Central memory CD8-positive, alpha-beta T cell (primary cell): ENCODE measurements around the gene LEF1.

Experiments used
- ATAC-seq: fragments of 150-1000 bp; cut with Tn5 transposase; replicated peaks from 2 replicates; pipeline ENCODE4 v1.10.0; 2022; ENCODE audit warnings: mild to moderate bottlenecking, moderate FRiP score, moderate number of reproducible peaks; ENCODE audit not compliant: poor library complexity, severe bottlenecking; ENCODE audit errors: extremely low read depth
- DNase-seq, 2 donors: peaks; one replicate each; pipeline ENCODE4 v3.0.0; 2021; ENCODE audit warnings: low spot score in 2 of 2
- H3K27ac Mint-ChIP-seq: one replicate; pipeline ENCODE4 v1.8.0; 2022; ENCODE audit warnings: low read depth, mild to moderate bottlenecking, moderate library complexity, mixed read lengths
- H3K27me3 Mint-ChIP-seq: one replicate; pipeline ENCODE4 v1.8.0; 2022; ENCODE audit warnings: mixed read lengths
- H3K36me3 Mint-ChIP-seq: one replicate; pipeline ENCODE4 v1.8.0; 2022; ENCODE audit warnings: mild to moderate bottlenecking, moderate library complexity, mixed read lengths; ENCODE audit not compliant: insufficient read depth
- H3K4me1 Mint-ChIP-seq: one replicate; pipeline ENCODE4 v1.8.0; 2022; ENCODE audit warnings: mixed read lengths
- H3K4me3 Mint-ChIP-seq: one replicate; pipeline ENCODE4 v1.8.0; 2022; ENCODE audit warnings: mild to moderate bottlenecking, moderate library complexity, mixed read lengths
- H3K9me3 Mint-ChIP-seq: one replicate; pipeline ENCODE4 v1.8.0; 2022; ENCODE audit warnings: mixed read lengths

LEF1 gene

DNA sequence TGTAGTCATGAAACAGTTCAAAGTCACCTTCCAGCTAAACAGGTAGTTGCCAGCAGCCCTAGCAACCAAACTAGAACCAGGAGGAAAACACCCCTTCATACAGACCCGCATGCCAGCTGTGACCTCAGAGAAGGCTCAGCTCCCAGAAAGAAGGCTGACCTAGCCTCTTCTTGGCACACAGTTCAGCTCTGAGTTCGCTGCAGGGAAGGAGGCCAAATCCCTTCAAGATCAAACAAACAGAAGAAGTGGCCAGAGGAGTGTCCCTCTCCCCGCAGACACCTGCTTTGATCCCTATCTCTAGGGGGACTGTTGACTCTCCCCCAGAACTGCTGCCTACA is 123.1 kb downstream of the LEF1 start:
- H3K9me3 Mint-ChIP-seq: no peaks in the 10 kb centered on the region
- no peak for DNase-seq
- peaks cover 10% of the 10 kb centered on the region for H3K36me3 Mint-ChIP-seq
- H3K4me3 Mint-ChIP-seq: no peak overlapping the region
- no peaks in the 10 kb centered on the region for H3K27me3 Mint-ChIP-seq
- no peak overlapping the region for H3K27ac Mint-ChIP-seq
- peaks cover 16% of the 10 kb centered on the region for H3K4me1 Mint-ChIP-seq
- no peak for ATAC-seq

- Mint-ChIP-seq H3K27me3 (no peaks in the 10 kb centered on the region), H3K36me3 (peaks cover 10% of the 10 kb centered on the region), H3K27ac (no peak overlapping the region), H3K4me1 (peaks cover 12% of the 10 kb centered on the region), H3K9me3 (no peaks in the 10 kb centered on the region), H3K4me3 (no peak overlapping the region)
- DNase-seq (no peak), ATAC-seq (no peak)
These were observed 123.6 kb downstream of the LEF1 start for GRCh38 chr4:108044951-108045686.

- H3K27me3 Mint-ChIP-seq: no peaks in the 10 kb centered on the region
- DNase-seq (no peak), ATAC-seq (no peak)
- H3K4me1 Mint-ChIP-seq: no peaks in the 10 kb centered on the region
- no peak overlapping the region for H3K4me3 Mint-ChIP-seq
- H3K9me3 Mint-ChIP-seq: no peaks in the 10 kb centered on the region
- H3K36me3 Mint-ChIP-seq: peaks cover 9% of the 10 kb centered on the region
- no peak overlapping the region for H3K27ac Mint-ChIP-seq
These were observed 125.2 kb downstream of the LEF1 start for GRCh38 chr4:108043526-108043925.

DNA sequence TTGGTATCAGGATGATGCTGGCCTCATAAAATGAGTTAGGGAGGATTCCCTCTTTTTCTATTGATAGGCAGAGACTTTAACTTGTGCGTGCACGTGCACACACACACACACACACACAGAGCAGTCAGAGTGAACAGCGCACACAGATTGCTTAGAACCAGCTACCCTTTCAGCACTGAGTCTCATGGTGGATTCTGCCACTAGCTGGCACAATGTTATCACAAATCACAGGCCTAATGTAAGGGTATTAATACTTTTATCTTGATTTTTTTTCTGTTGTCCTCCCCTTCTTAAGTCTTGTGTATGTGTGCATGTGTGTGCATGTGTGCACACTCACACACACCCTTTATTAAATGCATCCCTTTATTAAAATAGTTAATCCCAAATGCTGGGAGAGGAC is 125.8 kb downstream of the LEF1 start:
- Mint-ChIP-seq H3K27ac (no peak overlapping the region), H3K9me3 (no peaks in the 10 kb centered on the region), H3K4me1 (no peaks in the 10 kb centered on the region), H3K4me3 (no peak overlapping the region), H3K36me3 (peaks cover 5% of the 10 kb centered on the region), H3K27me3 (no peaks in the 10 kb centered on the region)
- no peak for ATAC-seq
- no peak for DNase-seq

GRCh38 chr4:108037884-108038283 is 130.8 kb downstream of the LEF1 start:
- Mint-ChIP-seq H3K27ac (no peak overlapping the region), H3K9me3 (no peaks in the 10 kb centered on the region), H3K4me1 (no peaks in the 10 kb centered on the region), H3K27me3 (no peaks in the 10 kb centered on the region), H3K36me3 (peaks cover 3% of the 10 kb centered on the region), H3K4me3 (no peak overlapping the region)
- no peak for ATAC-seq
- DNase-seq: no peak

DNA sequence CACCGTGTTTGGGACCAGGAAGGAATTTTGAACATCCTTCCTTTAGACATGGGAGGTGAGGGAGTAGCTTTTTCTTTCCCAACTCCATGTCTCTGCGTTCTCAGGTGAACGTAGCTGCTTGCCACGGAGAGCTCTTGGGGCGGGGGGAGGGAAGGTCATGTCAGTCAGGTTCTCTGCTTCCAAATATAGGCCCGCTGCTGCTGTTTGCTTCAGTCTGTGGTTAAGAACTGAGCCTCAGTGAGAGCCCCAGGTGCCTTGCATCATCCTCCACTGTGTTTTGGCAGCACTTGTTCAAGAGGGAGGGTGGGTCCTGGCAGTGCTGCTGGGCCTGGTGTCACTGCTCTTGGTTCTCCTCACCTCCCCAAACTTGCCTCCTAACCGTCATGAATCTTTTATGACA is 132.5 kb downstream of the LEF1 start:
- H3K4me1 Mint-ChIP-seq: no peaks in the 10 kb centered on the region
- H3K36me3 Mint-ChIP-seq: peaks cover 3% of the 10 kb centered on the region
- H3K4me3 Mint-ChIP-seq: no peak overlapping the region
- no peaks in the 10 kb centered on the region for H3K9me3 Mint-ChIP-seq
- peak overlapping the region; percentile 44 for H3K27ac Mint-ChIP-seq
- DNase-seq (no peak), ATAC-seq (no peak)
- H3K27me3 Mint-ChIP-seq: no peaks in the 10 kb centered on the region

- DNase-seq (no peak), ATAC-seq (no peak)
- H3K27ac Mint-ChIP-seq: no peak overlapping the region
- H3K9me3 Mint-ChIP-seq: no peaks in the 10 kb centered on the region
- no peaks in the 10 kb centered on the region for H3K27me3 Mint-ChIP-seq
- H3K4me3 Mint-ChIP-seq: no peak overlapping the region
- peaks cover 3% of the 10 kb centered on the region for H3K36me3 Mint-ChIP-seq
- H3K4me1 Mint-ChIP-seq: no peaks in the 10 kb centered on the region
These were observed 133.0 kb downstream of the LEF1 start for GRCh38 chr4:108035691-108036090.

GRCh38 chr4:108034565-108034964 is 134.2 kb downstream of the LEF1 start:
- Mint-ChIP-seq H3K4me1 (peaks cover 9% of the 10 kb centered on the region), H3K27ac (no peak overlapping the region), H3K36me3 (peaks cover 7% of the 10 kb centered on the region), H3K27me3 (no peaks in the 10 kb centered on the region), H3K4me3 (no peak overlapping the region), H3K9me3 (no peaks in the 10 kb centered on the region)
- ATAC-seq (no peak), DNase-seq (no peak)

- peaks cover 14% of the 10 kb centered on the region for H3K4me1 Mint-ChIP-seq
- H3K36me3 Mint-ChIP-seq: peaks cover 7% of the 10 kb centered on the region
- no peak overlapping the region for H3K27ac Mint-ChIP-seq
- no peaks in the 10 kb centered on the region for H3K9me3 Mint-ChIP-seq
- H3K4me3 Mint-ChIP-seq: no peak overlapping the region
- no peak for ATAC-seq
- H3K27me3 Mint-ChIP-seq: no peaks in the 10 kb centered on the region
- DNase-seq: no peak
These were observed 135.4 kb downstream of the LEF1 start for GRCh38 chr4:108033348-108033747.

DNA sequence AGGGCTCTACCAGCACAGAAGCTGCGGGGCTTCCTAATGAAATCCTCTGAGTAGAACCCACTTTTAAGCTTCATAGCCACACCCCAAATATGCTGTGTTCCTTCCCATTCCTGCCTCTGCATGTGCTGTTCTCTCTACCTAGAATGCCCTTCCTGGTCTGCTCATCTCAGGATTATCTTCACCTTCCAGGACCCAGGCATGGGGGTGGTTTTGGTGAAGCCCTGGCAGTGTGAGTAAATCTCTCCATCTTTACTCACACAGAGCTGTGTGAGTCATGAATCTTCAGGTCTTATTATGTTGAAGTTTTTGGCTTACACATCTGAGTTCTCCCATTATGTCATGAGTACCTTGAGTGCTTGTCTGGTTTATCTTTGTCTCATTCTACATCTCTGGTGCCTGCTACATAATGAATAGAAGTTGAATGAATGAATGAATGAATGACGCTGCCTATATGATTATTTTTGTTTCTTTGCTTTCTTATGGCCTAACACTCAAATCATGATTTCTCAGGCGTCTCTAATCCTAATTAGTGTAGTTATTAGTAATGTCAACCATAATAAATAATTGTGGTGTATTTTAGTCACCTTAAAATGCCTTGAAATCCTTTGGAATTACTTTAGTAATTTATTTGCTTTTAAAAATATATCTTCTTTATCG is 137.2 kb downstream of the LEF1 start:
- no peaks in the 10 kb centered on the region for H3K27me3 Mint-ChIP-seq
- DNase-seq (no peak), ATAC-seq (no peak)
- no peak overlapping the region for H3K4me3 Mint-ChIP-seq
- H3K9me3 Mint-ChIP-seq: no peaks in the 10 kb centered on the region
- H3K36me3 Mint-ChIP-seq: peaks cover 11% of the 10 kb centered on the region
- peaks cover 14% of the 10 kb centered on the region for H3K4me1 Mint-ChIP-seq
- no peak overlapping the region for H3K27ac Mint-ChIP-seq

GRCh38 chr4:108030332-108030731 is 138.4 kb downstream of the LEF1 start:
- Mint-ChIP-seq H3K27ac (peak overlapping the region; percentile 56), H3K36me3 (peaks cover 11% of the 10 kb centered on the region), H3K9me3 (no peaks in the 10 kb centered on the region), H3K4me3 (peak overlapping the region; percentile 9), H3K4me1 (peaks cover 14% of the 10 kb centered on the region), H3K27me3 (no peaks in the 10 kb centered on the region)
- DNase-seq (peak; percentile 16 to 28), ATAC-seq (peak; percentile 50)

- Mint-ChIP-seq H3K27ac (peak overlapping the region; percentile 56), H3K27me3 (no peaks in the 10 kb centered on the region), H3K4me1 (peaks cover 14% of the 10 kb centered on the region), H3K9me3 (no peaks in the 10 kb centered on the region), H3K36me3 (peaks cover 11% of the 10 kb centered on the region), H3K4me3 (no peak overlapping the region)
- ATAC-seq (no peak), DNase-seq (no peak)
These were observed 139.0 kb downstream of the LEF1 start for GRCh38 chr4:108029731-108030130.

GRCh38 chr4:108029016-108029720 is 139.6 kb downstream of the LEF1 start:
- DNase-seq (no peak), ATAC-seq (peak; percentile 31)
- H3K4me1 Mint-ChIP-seq: peaks cover 14% of the 10 kb centered on the region
- H3K4me3 Mint-ChIP-seq: peak overlapping the region; percentile 4
- peaks cover 13% of the 10 kb centered on the region for H3K36me3 Mint-ChIP-seq
- H3K9me3 Mint-ChIP-seq: no peaks in the 10 kb centered on the region
- no peak overlapping the region for H3K27ac Mint-ChIP-seq
- H3K27me3 Mint-ChIP-seq: no peaks in the 10 kb centered on the region
